SK-N-SH (cell line): ENCODE data around the gene TULP1.

Experiments
- EZH2phosphoT487 ChIP-seq: fragments of 200-600 bp; sonication (generic); IDR thresholded peaks from 2 replicates; pipeline ENCODE4 v1.6.1; 2017; ENCODE audit warnings: low read depth, mixed run types, mild to moderate bottlenecking, antibody characterized with exemption, moderate library complexity, borderline replicate concordance
- GABPA ChIP-seq: IDR thresholded peaks from 2 replicates; pipeline ENCODE4 v1.4.0; 2012; ENCODE audit warnings: low read depth, mild to moderate bottlenecking
- MEF2A ChIP-seq: IDR thresholded peaks from 2 replicates; pipeline ENCODE4 v1.4.0; 2012; ENCODE audit warnings: low read depth, borderline replicate concordance
- SMC3 ChIP-seq: IDR thresholded peaks from 2 replicates; pipeline ENCODE4 v1.6.1; 2012; ENCODE audit warnings: low read depth, low read length, improper control_type of control experiment
- TAF1 ChIP-seq: IDR thresholded peaks from 2 replicates; pipeline ENCODE4 v1.6.1; 2012; ENCODE audit warnings: low read depth, mild to moderate bottlenecking, low read length, moderate library complexity, borderline replicate concordance
- TEAD4 ChIP-seq: IDR thresholded peaks from 2 replicates; pipeline ENCODE4 v1.4.0; 2012; ENCODE audit warnings: mild to moderate bottlenecking, borderline replicate concordance; ENCODE audit not compliant: insufficient read depth
- TF ChIP-seq, protein P1 (sequence below): fragments of 200-600 bp; sonication (generic); IDR thresholded peaks from 2 replicates; pipeline ENCODE4 v1.6.1; 2017; ENCODE audit warnings: antibody characterized with exemption, mild to moderate bottlenecking, moderate library complexity

GRCh38 chr6:35512006-35512405 lies 690 bp downstream of the TULP1 start:
- TF ChIP-seq MEF2A (no peak), TEAD4 (no peak), TAF1 (no peak), SMC3 (no peak), EZH2phosphoT487 (no peak), GABPA (no peak)
- TF ChIP-seq, protein P1, sequence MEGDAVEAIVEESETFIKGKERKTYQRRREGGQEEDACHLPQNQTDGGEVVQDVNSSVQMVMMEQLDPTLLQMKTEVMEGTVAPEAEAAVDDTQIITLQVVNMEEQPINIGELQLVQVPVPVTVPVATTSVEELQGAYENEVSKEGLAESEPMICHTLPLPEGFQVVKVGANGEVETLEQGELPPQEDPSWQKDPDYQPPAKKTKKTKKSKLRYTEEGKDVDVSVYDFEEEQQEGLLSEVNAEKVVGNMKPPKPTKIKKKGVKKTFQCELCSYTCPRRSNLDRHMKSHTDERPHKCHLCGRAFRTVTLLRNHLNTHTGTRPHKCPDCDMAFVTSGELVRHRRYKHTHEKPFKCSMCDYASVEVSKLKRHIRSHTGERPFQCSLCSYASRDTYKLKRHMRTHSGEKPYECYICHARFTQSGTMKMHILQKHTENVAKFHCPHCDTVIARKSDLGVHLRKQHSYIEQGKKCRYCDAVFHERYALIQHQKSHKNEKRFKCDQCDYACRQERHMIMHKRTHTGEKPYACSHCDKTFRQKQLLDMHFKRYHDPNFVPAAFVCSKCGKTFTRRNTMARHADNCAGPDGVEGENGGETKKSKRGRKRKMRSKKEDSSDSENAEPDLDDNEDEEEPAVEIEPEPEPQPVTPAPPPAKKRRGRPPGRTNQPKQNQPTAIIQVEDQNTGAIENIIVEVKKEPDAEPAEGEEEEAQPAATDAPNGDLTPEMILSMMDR, result no peak
